Endothelial cell of umbilical vein (primary cell): Measurements from ENCODE around the gene HECW1. TPM values are rescaled to one million over a fixed set of nuclear protein-coding genes. Genes with fewer than 3 reads are reported as not detected.

ENCODE experiments used
- BruUV-seq: library from RNA; stranded (reverse); fragments of 400-500 nt; replicated peaks from 2 replicates; lab custom pipeline; 2021; lab: Mats Ljungman, UMichigan
- CTCF ChIA-PET: fragments of 300-600, 350-600 bp; sonication (Branson Sonifier 250); formaldehyde crosslinking; loops from one replicate; lab custom pipeline; 2021; ENCODE audit warnings: antibody characterized with exemption, inconsistent platforms; lab: Charles Lee
- POLR2A ChIA-PET: fragments of 300-600, 350-600 bp; sonication (Branson Sonifier 250); formaldehyde crosslinking; loops from one replicate; lab custom pipeline; 2021; ENCODE audit warnings: antibody characterized with exemption, inconsistent platforms; lab: Charles Lee
- DNase-seq: peaks from one replicate; pipeline ENCODE4 v3.0.0-alpha.2; 2011; ENCODE audit warnings: low read depth, low spot score
- FAIRE-seq: peaks from 2 replicates; lab custom pipeline; 2011; peaks lifted over from hg19 to GRCh38; lab: Jason Lieb, UNC
- H2AFZ ChIP-seq: 2 replicates; pipeline ENCODE4 v1.6.0; 2012; ENCODE audit warnings: low read depth, low read length, control low read depth, inconsistent platforms
- H3K27ac ChIP-seq: 2 replicates; pipeline ENCODE4 v1.5.1; 2011; ENCODE audit warnings: low read depth, mild to moderate bottlenecking, control low read depth, low read length, moderate library complexity; ENCODE audit not compliant: insufficient read depth
- H3K27me3 ChIP-seq, 2 experiments: 2 replicates each; pipeline versions ENCODE4 v1.6.0 to v1.6.1; 2011; ENCODE audit warnings: low read length in 2 of 2, mixed read lengths in 1 of 2; ENCODE audit not compliant: control insufficient read depth in 2 of 2, insufficient read depth in 2 of 2
- H3K36me3 ChIP-seq, 2 experiments: 2 replicates in 1 of 2; 3 replicates in 1 of 2; pipeline ENCODE4 v1.5.1; 2011; ENCODE audit warnings: low read length in 2 of 2, mild to moderate bottlenecking in 1 of 2, moderate library complexity in 1 of 2; ENCODE audit not compliant: control insufficient read depth in 2 of 2, insufficient read depth in 2 of 2; ENCODE audit errors: extremely low read depth in 1 of 2
- H3K4me1 ChIP-seq: 3 replicates; pipeline ENCODE4 v1.5.1; 2011; ENCODE audit warnings: mild to moderate bottlenecking, low read length; ENCODE audit not compliant: control insufficient read depth, insufficient read depth; ENCODE audit errors: extremely low read depth
- H3K4me2 ChIP-seq: 2 replicates; pipeline ENCODE4 v1.6.1; 2011; ENCODE audit warnings: low read length, control low read depth, mixed read lengths; ENCODE audit not compliant: insufficient read depth
- H3K4me3 ChIP-seq, 3 experiments: fragments of 200-600 bp in 1 of 3; sonication (generic), shearing (Covaris generic) in 1 of 3; replicated peaks in 1 of 3; 2 replicates each; pipeline ENCODE4 v1.5.1; 2011 to 2016; ENCODE audit warnings: control low read depth in 3 of 3, low read length in 3 of 3, mild to moderate bottlenecking in 2 of 3, inconsistent platforms in 1 of 3, low read depth in 1 of 3, moderate library complexity in 1 of 3; ENCODE audit not compliant: insufficient read depth in 1 of 3
- H3K79me2 ChIP-seq: 2 replicates; pipeline ENCODE4 v1.6.0; 2012; ENCODE audit warnings: low read length, inconsistent platforms; ENCODE audit not compliant: control insufficient read depth, insufficient read depth
- H3K9ac ChIP-seq: replicated peaks from 2 replicates; pipeline ENCODE3; 2011; ENCODE audit warnings: low read length, control low read depth; ENCODE audit not compliant: insufficient read depth; ENCODE audit errors: extremely low read depth
- H3K9me1 ChIP-seq: replicated peaks from 3 replicates; pipeline ENCODE4 v1.6.0; 2011; ENCODE audit warnings: mild to moderate bottlenecking, low read length; ENCODE audit not compliant: control insufficient read depth, insufficient read depth; ENCODE audit errors: extremely low read depth
- H3K9me3 ChIP-seq: replicated peaks from 2 replicates; pipeline ENCODE4 v1.5.1; 2012; ENCODE audit warnings: low read length, inconsistent platforms; ENCODE audit not compliant: control insufficient read depth, insufficient read depth
- H4K20me1 ChIP-seq: replicated peaks from 2 replicates; pipeline ENCODE3; 2011; ENCODE audit warnings: mild to moderate bottlenecking, low read length; ENCODE audit not compliant: control insufficient read depth, insufficient read depth; ENCODE audit errors: extremely low read depth
- CTCF ChIP-seq, 2 donors: IDR thresholded peaks; 1 replicate in 1 of 2; 2 replicates in 1 of 2; pipeline ENCODE4 v1.5.1; 2011; ENCODE audit warnings: low read length in 2 of 2, mild to moderate bottlenecking in 2 of 2, moderate library complexity in 2 of 2, control low read depth in 1 of 2, inconsistent platforms in 1 of 2, low read depth in 1 of 2; ENCODE audit not compliant: insufficient read depth in 1 of 2; ENCODE audit errors: extremely low read depth in 1 of 2
- EZH2 ChIP-seq: IDR thresholded peaks from 2 replicates; pipeline ENCODE4 v1.6.1; 2012; ENCODE audit warnings: borderline replicate concordance, low read depth, mild to moderate bottlenecking, moderate library complexity, low read length, inconsistent platforms; ENCODE audit not compliant: severe bottlenecking
- FOS ChIP-seq: IDR thresholded peaks from 2 replicates; pipeline ENCODE4 v1.6.1; 2011; ENCODE audit warnings: mild to moderate bottlenecking, low read length, moderate library complexity, borderline replicate concordance; ENCODE audit not compliant: insufficient read depth
- GATA2 ChIP-seq: IDR thresholded peaks from 2 replicates; pipeline ENCODE4 v1.7.0; 2011; ENCODE audit warnings: low read depth, mild to moderate bottlenecking, moderate library complexity, mixed read lengths, low read length; ENCODE audit not compliant: insufficient read length, insufficient read depth
- JUN ChIP-seq: IDR thresholded peaks from 2 replicates; pipeline ENCODE4 v1.6.1; 2011; ENCODE audit warnings: borderline replicate concordance, low read depth; ENCODE audit not compliant: insufficient read length, insufficient read depth
- MAX ChIP-seq: IDR thresholded peaks from 2 replicates; pipeline ENCODE4 v1.6.1; 2011; ENCODE audit not compliant: insufficient read depth, insufficient read length
- MYC ChIP-seq: IDR thresholded peaks from one replicate; pipeline ENCODE4 v1.6.1; 2011; ENCODE audit warnings: mild to moderate bottlenecking, low read depth, low read length
- POLR2A ChIP-seq: IDR thresholded peaks from 2 replicates; pipeline ENCODE4 v1.6.1; 2012; ENCODE audit warnings: low read depth, mild to moderate bottlenecking, control low read depth, low read length
- POLR2AphosphoS5 ChIP-seq: IDR thresholded peaks from 2 replicates; pipeline ENCODE4 v1.6.1; 2012; ENCODE audit warnings: low read depth, mild to moderate bottlenecking, control low read depth, low read length, moderate library complexity; ENCODE audit not compliant: insufficient read depth
- dilution Hi-C: fragments of 300-500 bp; cut with MboI; formaldehyde crosslinking; loops from one replicate; pipeline ENCODE4 v1.15.0; 2019; ENCODE audit warnings: low sequenced_read_pairs; ENCODE audit not compliant: extremely low pct_ligation_motif_present
- intact Hi-C: fragments of 100-400 bp; cut with micrococcal nuclease; formaldehyde crosslinking; loops from one replicate; pipeline ENCODE4 v1.10.0; 2022
- polyA plus RNA-seq, 4 experiments: library from polyadenylated mRNA; depleted of rRNA in 3 of 4; stranded (reverse) in 3 of 4; unstranded in 1 of 4; fragments of >200 nt; gene quantifications; 2 replicates each; pipeline versions ENCODE4 v1.2.1 to v1.2.3, GENCODE V29; 2011 to 2012; ENCODE audit warnings: missing spikeins in 1 of 4
- total RNA-seq: library from RNA; stranded (reverse); gene quantifications from 2 replicates; pipeline ENCODE4 v1.2.3, GENCODE V29; 2021

Gene HECW1
- total and polyA plus RNA-seq, 2 donors (not counting 3 experiments of a cell fraction or from before 2014, with no cell fraction given) = not detected

GRCh38 chr7:43337811-43338210 is 225.4 kb downstream of the HECW1 start:
- POLR2A ChIA-PET = no interaction called here
- CTCF ChIA-PET = no interaction called here
- no TSS peak for BruUV-seq

More at GRCh38 chr7:43337811-43338210, 225.4 kb downstream of the HECW1 start:
- H3K4me3 ChIP-seq = no peak overlapping the region
- no peaks in the 10 kb centered on the region for H3K79me2 ChIP-seq
- H3K9me1 ChIP-seq = no peaks in the 10 kb centered on the region
- H3K9ac ChIP-seq = no peak overlapping the region
- no peaks in the 10 kb centered on the region for H3K4me1 ChIP-seq
- dilution Hi-C loops (no loop called here), intact Hi-C loops (no loop called here)
- no peak overlapping the region for H3K4me2 ChIP-seq
- FAIRE-seq = no peak
- no peaks in the 10 kb centered on the region for H4K20me1 ChIP-seq
- no peak overlapping the region for H2AFZ ChIP-seq
- H3K27ac ChIP-seq = no peak overlapping the region
- H3K27me3 ChIP-seq = no peaks in the 10 kb centered on the region
- TF ChIP-seq CTCF (IDR thresholded peaks at IDR 0.05; ENCODE audit: extremely low read depth in 1 of 2, insufficient read depth in 1 of 2, low read depth in 1 of 2, low read length in 2 of 2) (no peak), POLR2A (no peak), MAX (no peak), EZH2 (no peak), POLR2AphosphoS5 (no peak), JUN (no peak), MYC (no peak), GATA2 (no peak), FOS (no peak)
- no peaks in the 10 kb centered on the region for H3K9me3 ChIP-seq
- no peak for DNase-seq
- H3K36me3 ChIP-seq = no peaks in the 10 kb centered on the region
